Endothelial cell of umbilical vein (primary cell): ENCODE measurements around the gene CPO.

ENCODE experiments used
- CTCF ChIP-seq, 2 donors: IDR thresholded peaks; 1 replicate in 1 of 2; 2 replicates in 1 of 2; pipeline ENCODE4 v1.5.1; 2011; ENCODE audit warnings: low read length in 2 of 2, mild to moderate bottlenecking in 2 of 2, moderate library complexity in 2 of 2, control low read depth in 1 of 2, inconsistent platforms in 1 of 2, low read depth in 1 of 2; ENCODE audit not compliant: insufficient read depth in 1 of 2; ENCODE audit errors: extremely low read depth in 1 of 2
- EZH2 ChIP-seq: IDR thresholded peaks from 2 replicates; pipeline ENCODE4 v1.6.1; 2012; ENCODE audit warnings: borderline replicate concordance, low read depth, mild to moderate bottlenecking, moderate library complexity, low read length, inconsistent platforms; ENCODE audit not compliant: severe bottlenecking
- FOS ChIP-seq: IDR thresholded peaks from 2 replicates; pipeline ENCODE4 v1.6.1; 2011; ENCODE audit warnings: mild to moderate bottlenecking, low read length, moderate library complexity, borderline replicate concordance; ENCODE audit not compliant: insufficient read depth
- GATA2 ChIP-seq: IDR thresholded peaks from 2 replicates; pipeline ENCODE4 v1.7.0; 2011; ENCODE audit warnings: low read depth, mild to moderate bottlenecking, moderate library complexity, mixed read lengths, low read length; ENCODE audit not compliant: insufficient read length, insufficient read depth
- JUN ChIP-seq: IDR thresholded peaks from 2 replicates; pipeline ENCODE4 v1.6.1; 2011; ENCODE audit warnings: borderline replicate concordance, low read depth; ENCODE audit not compliant: insufficient read length, insufficient read depth
- MAX ChIP-seq: IDR thresholded peaks from 2 replicates; pipeline ENCODE4 v1.6.1; 2011; ENCODE audit not compliant: insufficient read depth, insufficient read length
- MYC ChIP-seq: IDR thresholded peaks from one replicate; pipeline ENCODE4 v1.6.1; 2011; ENCODE audit warnings: mild to moderate bottlenecking, low read depth, low read length
- POLR2A ChIP-seq: IDR thresholded peaks from 2 replicates; pipeline ENCODE4 v1.6.1; 2012; ENCODE audit warnings: low read depth, mild to moderate bottlenecking, control low read depth, low read length
- POLR2AphosphoS5 ChIP-seq: IDR thresholded peaks from 2 replicates; pipeline ENCODE4 v1.6.1; 2012; ENCODE audit warnings: low read depth, mild to moderate bottlenecking, control low read depth, low read length, moderate library complexity; ENCODE audit not compliant: insufficient read depth

- TF ChIP-seq CTCF (IDR thresholded peaks at IDR 0.05; ENCODE audit: extremely low read depth in 1 of 2, insufficient read depth in 1 of 2, low read depth in 1 of 2, low read length in 2 of 2) = no peak
- no peak for TF ChIP-seq EZH2
- no peak for TF ChIP-seq POLR2A
- TF ChIP-seq POLR2AphosphoS5 = no peak
- TF ChIP-seq MYC = no peak
- no peak for TF ChIP-seq MAX
- no peak for TF ChIP-seq GATA2
- no peak for TF ChIP-seq JUN
- TF ChIP-seq FOS = no peak
These were observed 47.6 kb downstream of the CPO start for GRCh38 chr2:206986943-206987342.
